HepG2 (cell line): ENCODE data around the gene NFATC4. TPM values are rescaled to one million over a fixed set of nuclear protein-coding genes. Genes with fewer than 3 reads are reported as not detected.
A peak's percentile ranks its signal among the peaks of the same experiment; 100 is the strongest.

Experiments used
- DMAP1 ChIP-seq: IDR thresholded peaks from 2 replicates; pipeline ENCODE4 v1.6.1; 2016
- ELF4 ChIP-seq: sonication (generic); formaldehyde crosslinking; IDR thresholded peaks from 2 replicates; pipeline ENCODE4 v1.5.0; 2020; ENCODE audit warnings: missing genetic modification reagents, mild to moderate bottlenecking, moderate library complexity, borderline replicate concordance
- FOXM1 ChIP-seq: sonication (generic); formaldehyde crosslinking; IDR thresholded peaks from 2 replicates; pipeline ENCODE4 v1.5.0; 2020; ENCODE audit warnings: missing genetic modification reagents
- GATA4 ChIP-seq: sonication (generic); IDR thresholded peaks from 2 replicates; pipeline ENCODE4 v1.6.1; 2016; ENCODE audit warnings: antibody characterized with exemption, low read depth, borderline replicate concordance
- GATAD1 ChIP-seq: IDR thresholded peaks from 2 replicates; pipeline ENCODE4 v1.6.1; 2016; ENCODE audit warnings: missing genetic modification reagents, missing compliant biosample characterization
- KDM6A ChIP-seq: IDR thresholded peaks from 2 replicates; pipeline ENCODE4 v1.6.1; 2016; ENCODE audit warnings: low read depth
- KMT2A ChIP-seq: sonication (generic); formaldehyde crosslinking; IDR thresholded peaks from 2 replicates; pipeline ENCODE4 v1.4.0; 2020; ENCODE audit warnings: missing genetic modification reagents
- MAFG ChIP-seq: sonication (generic); formaldehyde crosslinking; IDR thresholded peaks from 2 replicates; pipeline ENCODE4 v1.5.1; 2020; ENCODE audit warnings: mild to moderate bottlenecking, missing genetic modification reagents
- MTF2 ChIP-seq: sonication (generic); formaldehyde crosslinking; IDR thresholded peaks from 2 replicates; pipeline ENCODE4 v1.5.0; 2020; ENCODE audit warnings: missing genetic modification reagents, borderline replicate concordance
- NR1H2 ChIP-seq: sonication (generic); formaldehyde crosslinking; IDR thresholded peaks from 2 replicates; pipeline ENCODE4 v1.8.1; 2022; ENCODE audit warnings: low read depth, missing genetic modification reagents, borderline replicate concordance
- NR2F1 ChIP-seq, 2 experiments: fragments of 450-650 bp in 1 of 2; formaldehyde crosslinking in 1 of 2; IDR thresholded peaks; 2 replicates each; pipeline versions ENCODE4 v1.5.0 to v1.6.1; 2016 to 2020; ENCODE audit warnings: mild to moderate bottlenecking in 1 of 2, missing compliant biosample characterization in 1 of 2, missing genetic modification reagents in 1 of 2, moderate library complexity in 1 of 2
- PCBP2 ChIP-seq: fragments of 200-400 bp; formaldehyde crosslinking; optimal IDR thresholded peaks from 2 replicates; pipeline ENCODE3; 2018; ENCODE audit warnings: low read length, low read depth; ENCODE audit not compliant: poor library complexity, severe bottlenecking
- RFX5 ChIP-seq: IDR thresholded peaks from 2 replicates; pipeline ENCODE4 v1.6.1; 2011; ENCODE audit warnings: low read depth, low read length, improper control_type of control experiment
- RFXAP ChIP-seq: sonication (generic); formaldehyde crosslinking; IDR thresholded peaks from 2 replicates; pipeline ENCODE4 v1.4.0; 2020; ENCODE audit warnings: missing genetic modification reagents, borderline replicate concordance
- TEAD2 ChIP-seq: sonication (generic); formaldehyde crosslinking; IDR thresholded peaks from 2 replicates; pipeline ENCODE4 v1.9.0; 2021; ENCODE audit warnings: missing genetic modification reagents
- ZBTB38 ChIP-seq: sonication (generic); formaldehyde crosslinking; IDR thresholded peaks from 2 replicates; pipeline ENCODE4 v1.5.1; 2020; ENCODE audit warnings: mild to moderate bottlenecking, missing genetic modification reagents
- ZFP36L1 ChIP-seq: sonication (generic); formaldehyde crosslinking; IDR thresholded peaks from 2 replicates; pipeline ENCODE4 v1.8.0; 2022; ENCODE audit warnings: mild to moderate bottlenecking, missing genetic modification reagents, moderate library complexity
- ZMAT3 ChIP-seq: sonication (generic); formaldehyde crosslinking; conservative IDR thresholded peaks from 2 replicates; pipeline ENCODE4 v1.7.0; 2021; ENCODE audit warnings: missing genetic modification reagents
- ZNF160 ChIP-seq: sonication (generic); formaldehyde crosslinking; IDR thresholded peaks from 2 replicates; pipeline ENCODE4 v1.8.0; 2022; ENCODE audit warnings: mild to moderate bottlenecking, inconsistent platforms, missing genetic modification reagents
- ZNF224 ChIP-seq: sonication (generic); formaldehyde crosslinking; IDR thresholded peaks from 2 replicates; pipeline ENCODE4 v1.5.0; 2020; ENCODE audit warnings: mild to moderate bottlenecking, missing genetic modification reagents
- ZNF326 ChIP-seq: sonication (generic); formaldehyde crosslinking; IDR thresholded peaks from 2 replicates; pipeline ENCODE4 v1.4.0; 2020; ENCODE audit warnings: missing genetic modification reagents, borderline replicate concordance
- ZNF367 ChIP-seq: sonication (generic); formaldehyde crosslinking; IDR thresholded peaks from 2 replicates; pipeline ENCODE4 v1.4.0; 2020; ENCODE audit warnings: missing genetic modification reagents, borderline replicate concordance
- ZNF451 ChIP-seq: sonication (generic); formaldehyde crosslinking; IDR thresholded peaks from 2 replicates; pipeline ENCODE4 v1.5.0; 2020; ENCODE audit warnings: mild to moderate bottlenecking, missing genetic modification reagents
- ZNF552 ChIP-seq: sonication (generic); formaldehyde crosslinking; IDR thresholded peaks from 2 replicates; pipeline ENCODE4 v1.9.0; 2022; ENCODE audit warnings: missing genetic modification reagents, mild to moderate bottlenecking, borderline replicate concordance
- ZNF589 ChIP-seq: sonication (generic); formaldehyde crosslinking; conservative IDR thresholded peaks from 2 replicates; pipeline ENCODE4 v1.8.0; 2022; ENCODE audit warnings: mild to moderate bottlenecking, moderate library complexity, missing genetic modification reagents
- ZNF598 ChIP-seq: sonication (generic); formaldehyde crosslinking; IDR thresholded peaks from 2 replicates; pipeline ENCODE4 v1.5.1; 2020; ENCODE audit warnings: mild to moderate bottlenecking, missing genetic modification reagents, borderline replicate concordance
- polyA plus RNA-seq, 8 experiments: library from polyadenylated mRNA; depleted of rRNA in 3 of 8; stranded (reverse) in 7 of 8; unstranded in 1 of 8; fragments of >200 nt; fragmentation: Illumina TruSeq in 4 of 8; extraction: Trizol in 4 of 8; gene quantifications; 2 replicates each; pipeline versions ENCODE4 v1.2.1 to v1.2.3, GENCODE V29; 2011 to 2016; ENCODE audit warnings: low read depth in 4 of 8, missing spikeins in 1 of 8, mixed read lengths in 1 of 8; ENCODE audit not compliant: insufficient read depth in 1 of 8
- total RNA-seq, 5 experiments: library from RNA; depleted of rRNA; stranded (reverse); fragments of >200 nt; fragmentation: Illumina TruSeq; extraction: Trizol; gene quantifications; 2 replicates each; pipeline ENCODE4 v1.2.3, GENCODE V29; 2016; ENCODE audit warnings: low read depth in 1 of 5
- TF ChIP-seq, protein P1 (sequence below): IDR thresholded peaks from 2 replicates; pipeline ENCODE4 v1.6.1; 2016; ENCODE audit warnings: mild to moderate bottlenecking, missing biosample characterization, missing genetic modification reagents
- TF ChIP-seq, protein P2 (sequence below): sonication (generic); formaldehyde crosslinking; IDR thresholded peaks from 2 replicates; pipeline ENCODE4 v1.5.0; 2020; ENCODE audit warnings: mild to moderate bottlenecking, missing genetic modification reagents

Gene NFATC4
- total and polyA plus RNA-seq, 2 of the 13 experiments (the other 11 are each of a cell fraction or from before 2014, with no cell fraction given): 0.04 to 0.15 TPM

DNA sequence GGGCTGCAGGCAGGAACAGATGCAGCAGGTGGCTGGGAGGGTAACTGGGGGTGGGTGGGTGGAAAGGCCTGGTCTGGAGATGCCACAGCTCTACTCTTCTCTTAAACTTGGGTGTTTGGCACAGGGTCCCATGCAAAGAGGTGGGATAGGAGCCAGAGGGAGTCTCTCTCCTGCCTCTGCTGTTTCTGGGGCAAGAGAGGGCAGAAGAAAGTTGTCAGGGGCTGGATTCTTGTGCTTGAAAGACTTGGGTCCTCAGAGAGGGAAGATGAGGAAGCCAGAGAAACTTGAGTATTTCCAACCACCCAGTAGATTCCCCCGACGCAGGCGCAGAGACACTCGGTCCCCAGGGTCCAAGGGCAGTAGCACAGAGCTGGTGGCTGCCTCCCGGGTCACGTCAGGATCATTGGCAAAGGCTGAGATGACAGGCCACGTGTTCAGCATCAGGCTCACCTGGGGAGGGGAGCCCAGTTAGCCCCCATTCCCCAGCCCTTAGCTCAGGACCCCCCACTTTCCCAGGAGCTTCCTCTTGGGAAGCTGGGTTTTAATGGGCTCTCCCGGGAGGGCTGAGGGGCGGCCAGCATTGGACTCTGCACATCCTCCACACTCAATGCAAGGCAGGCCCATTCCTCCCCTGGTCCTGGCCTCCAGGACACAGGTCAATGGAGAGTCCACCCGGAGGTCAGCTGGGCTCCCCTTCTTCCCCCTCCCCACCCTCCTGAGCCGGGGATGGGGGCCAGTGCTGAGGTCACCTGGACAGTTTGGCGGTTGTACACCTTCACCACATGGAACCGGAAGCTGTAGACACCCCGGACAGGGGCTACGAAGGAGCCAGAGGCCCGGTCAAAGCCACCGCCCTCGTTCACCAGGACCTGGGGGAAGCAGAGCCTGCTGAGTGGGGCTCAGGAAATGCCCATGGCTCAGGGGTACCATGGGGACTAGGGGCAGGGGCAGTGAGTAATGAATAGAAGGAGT lies 59.8 kb downstream of the NFATC4 start (continued):
- TF ChIP-seq GATA4 (no peak), ZMAT3 (CRISPR knock-in tag) (0 out of 2 replicates have a peak, but pooled peaks have one; percentile 13), DMAP1 (CRISPR knock-in tag) (peak; percentile 42), ZNF224 (CRISPR knock-in tag) (no peak), ZNF326 (CRISPR knock-in tag) (no peak), ZNF598 (CRISPR knock-in tag) (peak; percentile 80; the same call in 1 of the 2 replicates), PCBP2 (no peak), KMT2A (CRISPR knock-in tag) (no peak), ZFP36L1 (CRISPR knock-in tag) (no peak), RFXAP (CRISPR knock-in tag) (no peak; the same call in 1 of the 2 replicates), ZNF367 (CRISPR knock-in tag) (no peak), ZNF589 (CRISPR knock-in tag) (no peak), ZNF451 (CRISPR knock-in tag) (no peak; the same call in 1 of the 2 replicates), MAFG (CRISPR knock-in tag) (no peak), GATAD1 (no peak), FOXM1 (CRISPR knock-in tag) (no peak), ELF4 (CRISPR knock-in tag) (no peak), ZNF552 (CRISPR knock-in tag) (no peak), NR2F1 (CRISPR knock-in tag; IDR thresholded peaks at IDR 0.05) (no peak), ZBTB38 (CRISPR knock-in tag) (peak; percentile 79; the same call in 1 of the 2 replicates), ZNF160 (CRISPR knock-in tag) (no peak; the same call in 1 of the 2 replicates), NR1H2 (CRISPR knock-in tag) (no peak), KDM6A (CRISPR knock-in tag) (no peak), TEAD2 (CRISPR knock-in tag) (no peak), MTF2 (CRISPR knock-in tag) (peak; percentile 18; the same call in 1 of the 2 replicates), RFX5 (no peak)
- TF ChIP-seq, protein P1, sequence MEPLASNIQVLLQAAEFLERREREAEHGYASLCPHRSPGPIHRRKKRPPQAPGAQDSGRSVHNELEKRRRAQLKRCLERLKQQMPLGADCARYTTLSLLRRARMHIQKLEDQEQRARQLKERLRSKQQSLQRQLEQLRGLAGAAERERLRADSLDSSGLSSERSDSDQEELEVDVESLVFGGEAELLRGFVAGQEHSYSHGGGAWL (CRISPR knock-in tag): peak; percentile 78
- TF ChIP-seq, protein P2, sequence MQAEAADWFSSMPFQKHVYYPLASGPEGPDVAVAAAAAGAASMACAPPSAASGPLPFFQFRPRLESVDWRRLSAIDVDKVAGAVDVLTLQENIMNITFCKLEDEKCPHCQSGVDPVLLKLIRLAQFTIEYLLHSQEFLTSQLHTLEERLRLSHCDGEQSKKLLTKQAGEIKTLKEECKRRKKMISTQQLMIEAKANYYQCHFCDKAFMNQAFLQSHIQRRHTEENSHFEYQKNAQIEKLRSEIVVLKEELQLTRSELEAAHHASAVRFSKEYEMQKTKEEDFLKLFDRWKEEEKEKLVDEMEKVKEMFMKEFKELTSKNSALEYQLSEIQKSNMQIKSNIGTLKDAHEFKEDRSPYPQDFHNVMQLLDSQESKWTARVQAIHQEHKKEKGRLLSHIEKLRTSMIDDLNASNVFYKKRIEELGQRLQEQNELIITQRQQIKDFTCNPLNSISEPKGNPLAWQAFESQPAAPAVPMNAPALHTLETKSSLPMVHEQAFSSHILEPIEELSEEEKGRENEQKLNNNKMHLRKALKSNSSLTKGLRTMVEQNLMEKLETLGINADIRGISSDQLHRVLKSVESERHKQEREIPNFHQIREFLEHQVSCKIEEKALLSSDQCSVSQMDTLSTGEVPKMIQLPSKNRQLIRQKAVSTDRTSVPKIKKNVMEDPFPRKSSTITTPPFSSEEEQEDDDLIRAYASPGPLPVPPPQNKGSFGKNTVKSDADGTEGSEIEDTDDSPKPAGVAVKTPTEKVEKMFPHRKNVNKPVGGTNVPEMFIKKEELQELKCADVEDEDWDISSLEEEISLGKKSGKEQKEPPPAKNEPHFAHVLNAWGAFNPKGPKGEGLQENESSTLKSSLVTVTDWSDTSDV (CRISPR knock-in tag): no peak
